ENCODE results near the gene HDAC4. TPM values are rescaled to one million over a fixed set of nuclear protein-coding genes. Genes with fewer than 3 reads are reported as not detected.
"Not testable (repeated sequence)": the region's sequence is repeated elsewhere in the genome, so short reads cannot be mapped to it uniquely, and the experiment has no call there.

The HDAC4 gene
- total and polyA plus RNA-seq, 2 of the 8 experiments (the other 6 are each of a cell fraction or from before 2014, with no cell fraction given) = 15.4 to 31.5 TPM

- H3K36me3 ChIP-seq (ENCODE audit: control insufficient read depth in 2 of 4, insufficient read depth in 4 of 4, low read length in 3 of 4); H4K20me1 ChIP-seq (replicated peaks in 1 of 2; ENCODE audit: control insufficient read depth in 1 of 2, insufficient read depth in 2 of 2, low read length in 2 of 2); H3K18ac ChIP-seq (ENCODE audit: extremely low read depth, low read length); POLR2A ChIA-PET (ENCODE audit: partially characterized antibody); H3K79me2 ChIP-seq (ENCODE audit: control insufficient read depth in 1 of 2, insufficient read depth in 2 of 2, low read length in 2 of 2); H3K27me3 ChIP-seq (replicated peaks in 1 of 4; ENCODE audit: control insufficient read depth in 3 of 4, extremely low read depth in 1 of 4, insufficient read depth in 3 of 4, low read length in 3 of 4); H3K4me3 ChIP-seq (ENCODE audit: extremely low read depth in 1 of 4, insufficient read depth in 2 of 4, low read depth in 3 of 4, low read length in 4 of 4); H3K4ac ChIP-seq (replicated peaks; ENCODE audit: insufficient read length, low read depth, low read length); H4K91ac ChIP-seq (replicated peaks; ENCODE audit: insufficient read length, low read length); H3K4me1 ChIP-seq (replicated peaks in 1 of 4; ENCODE audit: control insufficient read depth in 3 of 4, insufficient read depth in 4 of 4, low read length in 3 of 4); H3K9me3 ChIP-seq (ENCODE audit: insufficient read depth in 2 of 2, low read depth in 1 of 2, low read length in 1 of 2); H4K8ac ChIP-seq (ENCODE audit: extremely low read depth, insufficient read depth, low read length); H2BK15ac ChIP-seq (ENCODE audit: low read length); H4K5ac ChIP-seq (ENCODE audit: insufficient read length, low read depth, low read length); H3K23me2 ChIP-seq (ENCODE audit: low read depth, low read length); H3K79me1 ChIP-seq (ENCODE audit: low read depth, low read length); H3K27ac ChIP-seq (ENCODE audit: low read depth, low read length); H2BK120ac ChIP-seq (replicated peaks; ENCODE audit: low read depth, low read length); H3K4me2 ChIP-seq (ENCODE audit: insufficient read depth in 1 of 2, low read depth in 2 of 2, low read length in 2 of 2); DNase-seq (ENCODE audit: low read depth in 1 of 2, low spot score in 2 of 2); FAIRE-seq; H3K9ac ChIP-seq (replicated peaks in 1 of 4; ENCODE audit: extremely low read depth in 1 of 4, low read depth in 3 of 4, low read length in 3 of 4); H2AFZ ChIP-seq (ENCODE audit: low read length); H3K23ac ChIP-seq (ENCODE audit: insufficient read length); H2BK12ac ChIP-seq (ENCODE audit: low read depth, low read length); H3K14ac ChIP-seq (ENCODE audit: insufficient read length); H3K56ac ChIP-seq (replicated peaks; ENCODE audit: insufficient read length, low read depth, low read length); H2BK5ac ChIP-seq (ENCODE audit: low read depth, low read length); H2BK20ac ChIP-seq (ENCODE audit: low read length); CTCF ChIA-PET (ENCODE audit: partially characterized antibody); H2AK5ac ChIP-seq (ENCODE audit: low read depth, low read length): not testable (repeated sequence)
- WGBS, 2 experiments (ENCODE audit: extremely low coverage in 1 of 2, insufficient coverage in 1 of 2, insufficient read length in 1 of 2, insufficient replicate concordance in 2 of 2, low coverage in 1 of 2, low lambda C conversion rate in 2 of 2, missing lambda C conversion rate in 1 of 2) = 100% methylated on average over 2 of the region's 13 CpGs; no CpG with 5 or more reads in 1 of the 2 experiments
Observed at GRCh38 chr2:239038284-239038683, 362.5 kb downstream of the HDAC4 start.

Measured in H1 (cell line).